ENCODE measurements around the gene KANSL1.

KANSL1 gene

DNA sequence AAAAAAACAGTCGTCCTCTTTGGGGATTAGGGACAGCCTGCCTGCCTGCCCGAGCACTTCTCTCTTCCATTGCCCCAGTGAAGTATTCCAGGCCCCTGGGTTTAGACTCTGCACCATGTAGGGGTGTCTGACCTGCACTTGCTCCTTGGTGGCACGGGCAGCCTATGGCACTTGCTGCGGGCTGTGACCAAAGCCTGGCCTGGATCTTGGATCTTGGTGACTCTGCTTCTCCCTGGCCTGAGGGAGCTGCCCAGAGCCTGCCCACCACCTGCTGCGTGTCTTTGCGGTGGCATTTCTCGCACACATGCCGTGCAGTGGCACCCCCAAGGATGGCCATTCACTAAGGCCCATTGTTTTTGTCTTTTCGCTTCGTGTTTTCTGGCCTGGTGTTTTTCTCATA, 200.3 kb downstream of the KANSL1 start:
- Histone ChIP-seq H3K4me1 (ENCODE audit: low read length) (no peaks in the 10 kb centered on the region), H3K9me3 (replicated peaks; ENCODE audit: insufficient read depth, low read length) (no peaks in the 10 kb centered on the region), H3K9ac (ENCODE audit: low read length) (no peak overlapping the region), H3K79me2 (ENCODE audit: low read length) (no peaks in the 10 kb centered on the region), H4K20me1 (ENCODE audit: insufficient read depth, low read length) (no peaks in the 10 kb centered on the region), H2AFZ (ENCODE audit: low read length) (no peak overlapping the region), H3K27ac (ENCODE audit: low read length) (no peak overlapping the region), H3K27me3 (replicated peaks; ENCODE audit: insufficient read depth, low read length) (no peaks in the 10 kb centered on the region), H3F3A (ENCODE audit: insufficient read depth, low read length) (no peaks in the 10 kb centered on the region), H3K4me3 (ENCODE audit: low read length) (no peak overlapping the region), H3K9me2 (replicated peaks; ENCODE audit: insufficient read depth, low read length) (no peaks in the 10 kb centered on the region), H3K4me2 (ENCODE audit: low read depth, low read length) (no peak overlapping the region), H3K36me3 (replicated peaks; ENCODE audit: insufficient read depth, low read length) (no peaks in the 10 kb centered on the region)
- TF ChIP-seq EZH2 (optimal IDR thresholded peaks at IDR 0.05; ENCODE audit: low read depth, low read length): no peak
- TF ChIP-seq, protein P1, sequence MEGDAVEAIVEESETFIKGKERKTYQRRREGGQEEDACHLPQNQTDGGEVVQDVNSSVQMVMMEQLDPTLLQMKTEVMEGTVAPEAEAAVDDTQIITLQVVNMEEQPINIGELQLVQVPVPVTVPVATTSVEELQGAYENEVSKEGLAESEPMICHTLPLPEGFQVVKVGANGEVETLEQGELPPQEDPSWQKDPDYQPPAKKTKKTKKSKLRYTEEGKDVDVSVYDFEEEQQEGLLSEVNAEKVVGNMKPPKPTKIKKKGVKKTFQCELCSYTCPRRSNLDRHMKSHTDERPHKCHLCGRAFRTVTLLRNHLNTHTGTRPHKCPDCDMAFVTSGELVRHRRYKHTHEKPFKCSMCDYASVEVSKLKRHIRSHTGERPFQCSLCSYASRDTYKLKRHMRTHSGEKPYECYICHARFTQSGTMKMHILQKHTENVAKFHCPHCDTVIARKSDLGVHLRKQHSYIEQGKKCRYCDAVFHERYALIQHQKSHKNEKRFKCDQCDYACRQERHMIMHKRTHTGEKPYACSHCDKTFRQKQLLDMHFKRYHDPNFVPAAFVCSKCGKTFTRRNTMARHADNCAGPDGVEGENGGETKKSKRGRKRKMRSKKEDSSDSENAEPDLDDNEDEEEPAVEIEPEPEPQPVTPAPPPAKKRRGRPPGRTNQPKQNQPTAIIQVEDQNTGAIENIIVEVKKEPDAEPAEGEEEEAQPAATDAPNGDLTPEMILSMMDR (IDR thresholded peaks at IDR 0.05; ENCODE audit: low read length): no peak
- TF ChIP-seq EZH2phosphoT487 (IDR thresholded peaks at IDR 0.05; ENCODE audit: low read length): no peak
- DNase-seq: no peak

DNA sequence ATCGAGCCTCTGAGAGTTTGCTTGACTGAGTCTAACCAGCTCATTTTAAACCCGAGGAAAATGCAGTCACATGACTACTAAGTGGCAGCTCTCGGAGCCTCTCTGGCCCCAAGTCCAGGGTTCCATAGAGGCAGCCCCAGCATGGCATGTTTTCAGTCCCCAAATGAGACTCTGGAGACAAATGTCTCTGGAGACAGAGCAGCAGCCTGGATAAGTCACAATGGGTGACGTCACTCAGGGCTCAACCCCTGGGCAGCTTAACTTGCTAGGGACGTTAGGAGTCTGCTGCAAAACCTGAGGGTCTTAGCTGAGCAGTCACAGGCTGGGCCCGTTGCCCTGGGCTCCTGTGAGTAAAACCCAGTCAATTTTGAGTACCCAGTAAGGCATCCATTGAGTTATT, 201.1 kb downstream of the KANSL1 start:
- H4K20me1 ChIP-seq (ENCODE audit: insufficient read depth, low read length): no peaks in the 10 kb centered on the region

DNA sequence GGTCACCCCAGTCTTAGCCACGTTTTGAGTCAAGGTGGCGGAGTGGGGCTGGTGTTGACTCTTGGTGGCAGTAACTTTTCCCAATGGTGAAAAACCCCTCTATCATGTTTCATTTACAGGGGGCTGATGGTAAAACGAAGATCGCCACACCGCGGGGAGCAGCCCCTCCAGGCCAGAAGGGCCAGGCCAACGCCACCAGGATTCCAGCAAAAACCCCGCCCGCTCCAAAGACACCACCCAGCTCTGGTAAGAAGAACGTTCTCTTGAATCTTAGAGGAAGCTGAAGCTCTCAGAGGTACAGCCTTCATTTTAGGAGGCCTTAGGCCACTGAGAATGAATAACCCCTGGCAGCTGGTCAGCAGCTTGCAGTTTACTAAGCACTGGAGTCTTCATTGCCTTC, 201.9 kb downstream of the KANSL1 start:
- H2AFZ ChIP-seq (ENCODE audit: low read length): no peak overlapping the region
- H3K4me3 ChIP-seq (ENCODE audit: low read length): no peak overlapping the region
- H4K20me1 ChIP-seq (ENCODE audit: insufficient read depth, low read length): no peaks in the 10 kb centered on the region
- no peaks in the 10 kb centered on the region for H3K79me2 ChIP-seq (ENCODE audit: low read length)
- H3K36me3 ChIP-seq (replicated peaks; ENCODE audit: insufficient read depth, low read length): no peaks in the 10 kb centered on the region
- no peak overlapping the region for H3K27ac ChIP-seq (ENCODE audit: low read length)
- no peak for TF ChIP-seq EZH2 (optimal IDR thresholded peaks at IDR 0.05; ENCODE audit: low read depth, low read length)
- TF ChIP-seq, protein P1 (IDR thresholded peaks at IDR 0.05; ENCODE audit: low read length): no peak
- no peak for TF ChIP-seq EZH2phosphoT487 (IDR thresholded peaks at IDR 0.05; ENCODE audit: low read length)
- no peaks in the 10 kb centered on the region for H3K27me3 ChIP-seq (replicated peaks; ENCODE audit: insufficient read depth, low read length)
- H3K4me1 ChIP-seq (ENCODE audit: low read length): no peaks in the 10 kb centered on the region
- no peaks in the 10 kb centered on the region for H3F3A ChIP-seq (ENCODE audit: insufficient read depth, low read length)
- no peak overlapping the region for H3K9ac ChIP-seq (ENCODE audit: low read length)
- H3K9me2 ChIP-seq (replicated peaks; ENCODE audit: insufficient read depth, low read length): no peaks in the 10 kb centered on the region
- DNase-seq: no peak
- H3K4me2 ChIP-seq (ENCODE audit: low read depth, low read length): no peak overlapping the region
- no peaks in the 10 kb centered on the region for H3K9me3 ChIP-seq (replicated peaks; ENCODE audit: insufficient read depth, low read length)

More for the DNA sequence above, 201.1 kb downstream of the KANSL1 start:
- TF ChIP-seq, protein P1 (IDR thresholded peaks at IDR 0.05; ENCODE audit: low read length): no peak
- TF ChIP-seq EZH2 (optimal IDR thresholded peaks at IDR 0.05; ENCODE audit: low read depth, low read length) (no peak), EZH2phosphoT487 (IDR thresholded peaks at IDR 0.05; ENCODE audit: low read length) (no peak)
- H3K4me2 ChIP-seq (ENCODE audit: low read depth, low read length): no peak overlapping the region
- no peak overlapping the region for H2AFZ ChIP-seq (ENCODE audit: low read length)
- H3K27ac ChIP-seq (ENCODE audit: low read length): no peak overlapping the region
- H3F3A ChIP-seq (ENCODE audit: insufficient read depth, low read length): no peaks in the 10 kb centered on the region
- H3K9me3 ChIP-seq (replicated peaks; ENCODE audit: insufficient read depth, low read length): no peaks in the 10 kb centered on the region
- no peak for DNase-seq
- no peaks in the 10 kb centered on the region for H3K79me2 ChIP-seq (ENCODE audit: low read length)
- no peaks in the 10 kb centered on the region for H3K36me3 ChIP-seq (replicated peaks; ENCODE audit: insufficient read depth, low read length)
- no peak overlapping the region for H3K9ac ChIP-seq (ENCODE audit: low read length)
- no peaks in the 10 kb centered on the region for H3K4me1 ChIP-seq (ENCODE audit: low read length)
- H3K9me2 ChIP-seq (replicated peaks; ENCODE audit: insufficient read depth, low read length): no peaks in the 10 kb centered on the region
- H3K27me3 ChIP-seq (replicated peaks; ENCODE audit: insufficient read depth, low read length): no peaks in the 10 kb centered on the region
- no peak overlapping the region for H3K4me3 ChIP-seq (ENCODE audit: low read length)
